GM19372 (cell line): Measurements from ENCODE around the gene SCARB2.
"Not testable (repeated sequence)": the region's sequence is repeated elsewhere in the genome, so short reads cannot be mapped to it uniquely, and the experiment has no call there.

ENCODE experiments used
- ATAC-seq: cut with Tn5 transposase; IDR thresholded peaks from one replicate; pipeline ENCODE4 v1.9.1; 2021; ENCODE audit warnings: mild to moderate bottlenecking, low read depth, moderate library complexity; ENCODE audit not compliant: unreplicated experiment

SCARB2 gene, protein sequence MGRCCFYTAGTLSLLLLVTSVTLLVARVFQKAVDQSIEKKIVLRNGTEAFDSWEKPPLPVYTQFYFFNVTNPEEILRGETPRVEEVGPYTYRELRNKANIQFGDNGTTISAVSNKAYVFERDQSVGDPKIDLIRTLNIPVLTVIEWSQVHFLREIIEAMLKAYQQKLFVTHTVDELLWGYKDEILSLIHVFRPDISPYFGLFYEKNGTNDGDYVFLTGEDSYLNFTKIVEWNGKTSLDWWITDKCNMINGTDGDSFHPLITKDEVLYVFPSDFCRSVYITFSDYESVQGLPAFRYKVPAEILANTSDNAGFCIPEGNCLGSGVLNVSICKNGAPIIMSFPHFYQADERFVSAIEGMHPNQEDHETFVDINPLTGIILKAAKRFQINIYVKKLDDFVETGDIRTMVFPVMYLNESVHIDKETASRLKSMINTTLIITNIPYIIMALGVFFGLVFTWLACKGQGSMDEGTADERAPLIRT

GRCh38 chr4:76213415-76214176 is at the start of gene SCARB2:
SCARB2 (minus strand) TSS chr4:76213824; CDS start chr4:76213543, 281 bp downstream.
- peak; percentile 80 for ATAC-seq

- ATAC-seq: no peak
Observed at GRCh38 chr4:76260571-76260970, 46.9 kb upstream of the SCARB2 start.

DNA sequence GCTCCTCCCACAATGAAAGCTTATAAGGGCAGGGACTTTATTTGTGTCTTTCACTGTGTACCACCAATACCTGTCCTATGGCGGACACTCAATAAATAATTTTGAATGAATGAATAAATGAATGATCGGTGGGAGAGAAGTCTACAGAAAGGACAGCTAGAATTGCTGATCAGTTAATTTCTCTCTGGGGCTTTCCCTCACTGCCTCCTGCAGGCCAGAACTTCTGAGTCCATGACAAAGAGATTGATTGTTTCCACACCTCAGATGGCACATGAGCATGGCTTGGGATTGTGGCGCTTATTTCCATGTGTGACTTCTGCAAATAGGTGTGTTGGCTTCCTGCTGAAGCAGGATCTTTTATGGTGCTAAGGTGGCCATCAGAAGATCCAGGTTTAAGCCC is 44.2 kb upstream of the SCARB2 start:
- no peak for ATAC-seq

- no peak for ATAC-seq
Observed at GRCh38 chr4:76256968-76257367, 43.3 kb upstream of the SCARB2 start.

GRCh38 chr4:76256032-76256431 is 42.4 kb upstream of the SCARB2 start:
- no peak for ATAC-seq

GRCh38 chr4:76253511-76253910 is 39.9 kb upstream of the SCARB2 start:
- no peak for ATAC-seq

DNA sequence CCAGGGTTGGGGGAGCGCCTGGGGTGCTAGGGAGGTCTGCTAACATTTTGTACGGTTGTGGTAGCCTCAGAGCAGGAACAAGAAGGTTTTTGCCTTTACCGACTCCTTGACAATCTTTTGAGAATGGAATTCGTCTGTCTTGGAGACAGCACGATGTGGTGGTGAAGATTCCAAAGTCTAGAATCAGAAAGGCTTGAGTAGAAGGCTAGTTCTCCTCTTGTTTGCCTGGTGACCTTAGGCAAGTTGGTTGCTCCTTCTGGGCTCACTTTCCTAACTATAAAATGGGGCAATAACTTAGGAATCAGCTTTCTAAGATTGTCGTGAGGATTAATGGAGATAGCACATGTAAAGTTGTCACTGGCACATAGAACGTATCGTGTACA is 38.6 kb upstream of the SCARB2 start:
- ATAC-seq: no peak

- no peak for ATAC-seq
Observed at GRCh38 chr4:76251441-76252270, 38.0 kb upstream of the SCARB2 start, which contains the start of gene FAM47E. FAM47E (plus strand) TSS chr4:76251721; CDS start chr4:76251747, 26 bp downstream.

DNA sequence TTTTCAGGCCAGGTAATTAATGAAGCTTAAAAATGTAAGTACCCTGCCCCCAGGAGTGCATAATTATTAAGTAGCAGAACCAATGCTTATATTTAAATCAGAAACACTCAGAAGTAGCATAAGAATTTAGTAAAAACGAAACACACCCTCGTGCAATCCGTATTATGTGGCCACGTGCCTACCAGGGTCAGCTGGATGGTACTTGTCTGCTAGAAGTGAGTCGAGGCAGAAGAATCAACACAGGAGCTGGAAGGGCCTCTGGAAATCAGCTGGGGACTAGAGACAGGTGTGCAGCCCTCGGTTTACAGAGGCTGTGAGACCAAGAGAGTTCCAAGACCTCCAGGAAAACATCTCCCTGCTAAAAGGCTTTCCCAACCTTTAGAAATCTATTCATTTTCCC is 37.3 kb upstream of the SCARB2 start:
- no peak for ATAC-seq

- ATAC-seq: no peak
Observed at GRCh38 chr4:76246852-76247251, 33.2 kb upstream of the SCARB2 start.

- no peak for ATAC-seq
Observed at GRCh38 chr4:76246025-76246424, 32.4 kb upstream of the SCARB2 start.

- ATAC-seq: not testable (repeated sequence)
Observed at GRCh38 chr4:76243877-76244276, 30.3 kb upstream of the SCARB2 start.

- ATAC-seq: no peak
Observed at GRCh38 chr4:76240236-76240635, 26.6 kb upstream of the SCARB2 start.

DNA sequence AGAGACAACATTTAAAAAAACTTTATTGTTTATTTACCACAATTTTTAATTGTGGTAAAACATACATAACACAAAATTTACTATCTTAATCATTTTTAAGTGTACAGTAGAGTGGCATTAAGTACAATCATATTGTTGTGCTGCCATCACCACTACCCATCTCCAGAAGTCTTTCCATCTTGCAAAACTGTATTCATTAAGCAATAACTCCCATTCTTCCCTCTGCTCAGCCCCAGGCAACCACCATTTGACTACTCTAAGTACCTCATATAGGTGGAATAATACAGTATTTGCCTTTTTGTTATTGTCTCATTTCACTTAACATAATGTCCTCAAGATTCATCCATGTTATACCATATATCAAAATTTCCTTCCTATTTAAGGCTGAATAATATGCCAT is 25.1 kb upstream of the SCARB2 start:
- ATAC-seq: no peak

- no peak for ATAC-seq
Observed at GRCh38 chr4:76238236-76238635, 24.6 kb upstream of the SCARB2 start.

GRCh38 chr4:76235915-76236314 is 22.3 kb upstream of the SCARB2 start:
- ATAC-seq: no peak

DNA sequence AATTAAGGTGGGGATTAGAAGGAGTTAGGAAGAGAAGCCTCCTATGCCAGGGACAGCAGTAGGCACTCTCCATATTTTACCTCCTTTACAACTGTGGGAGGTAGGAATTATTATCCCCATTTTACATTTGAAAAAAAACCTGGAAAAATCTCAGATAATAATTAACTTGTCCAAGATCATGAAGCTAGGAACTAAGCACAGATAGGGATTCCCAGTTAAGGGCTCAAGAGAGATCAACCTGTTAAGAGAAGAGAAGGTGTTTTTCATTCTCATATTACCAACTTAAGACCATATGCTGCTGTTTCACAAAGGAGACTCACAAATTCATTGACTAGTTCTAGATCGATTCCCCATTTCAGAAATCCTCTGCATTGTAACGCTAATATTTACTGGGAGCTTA is 21.8 kb upstream of the SCARB2 start:
- ATAC-seq: no peak

DNA sequence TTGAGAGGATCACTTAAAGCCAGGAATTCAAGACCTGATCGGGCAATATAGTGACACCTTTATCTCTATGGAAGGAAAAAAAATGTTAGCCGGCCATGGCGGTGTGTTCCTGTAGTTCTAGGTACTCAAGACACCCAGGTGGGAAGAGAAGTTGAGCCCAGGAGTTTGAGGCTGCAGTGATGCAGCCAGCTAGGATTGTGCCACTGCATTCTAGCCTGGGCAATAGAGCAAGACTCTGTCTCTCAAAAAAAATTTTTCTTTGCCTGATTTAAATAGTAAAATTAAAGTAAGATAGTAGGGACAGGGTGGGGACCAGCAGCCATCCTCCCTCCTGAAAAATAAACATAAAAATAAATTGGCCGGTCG is 21.0 kb upstream of the SCARB2 start:
- ATAC-seq: no peak

DNA sequence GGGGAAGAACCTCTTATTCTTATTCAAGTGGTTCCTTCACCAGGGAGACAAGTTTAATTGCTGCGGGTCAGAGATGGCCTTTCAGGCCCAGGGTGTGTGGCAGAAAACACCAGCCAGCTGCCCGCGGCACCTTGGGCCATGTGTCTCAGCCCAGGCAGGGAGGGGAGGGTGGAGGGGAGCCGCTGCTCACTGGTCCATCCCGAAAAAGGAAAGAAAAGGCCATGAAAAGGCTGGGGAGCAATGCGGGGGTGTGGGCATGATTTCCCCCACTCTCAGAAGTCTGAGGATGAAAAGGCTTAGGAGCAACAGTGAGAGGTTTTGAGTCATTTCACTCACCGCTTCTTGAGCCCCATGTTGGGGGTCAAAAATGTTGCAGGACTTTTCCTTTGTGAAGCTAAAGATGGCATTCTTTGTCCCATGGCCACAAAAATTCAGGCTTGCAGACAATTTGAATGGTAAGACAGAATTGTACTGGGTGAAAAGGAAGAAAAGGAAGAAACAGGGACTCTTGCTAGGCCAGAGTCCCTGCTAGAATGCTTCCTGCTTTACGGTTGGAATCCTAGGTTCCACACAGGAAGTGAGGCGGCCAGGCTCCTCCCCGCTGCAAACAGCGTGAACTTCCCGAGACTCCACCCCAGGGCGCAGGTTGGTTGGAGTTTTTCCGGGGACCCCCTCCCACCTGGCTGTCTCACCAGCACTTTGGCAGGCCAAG is 20.5 kb upstream of the SCARB2 start:
- ATAC-seq: no peak

DNA sequence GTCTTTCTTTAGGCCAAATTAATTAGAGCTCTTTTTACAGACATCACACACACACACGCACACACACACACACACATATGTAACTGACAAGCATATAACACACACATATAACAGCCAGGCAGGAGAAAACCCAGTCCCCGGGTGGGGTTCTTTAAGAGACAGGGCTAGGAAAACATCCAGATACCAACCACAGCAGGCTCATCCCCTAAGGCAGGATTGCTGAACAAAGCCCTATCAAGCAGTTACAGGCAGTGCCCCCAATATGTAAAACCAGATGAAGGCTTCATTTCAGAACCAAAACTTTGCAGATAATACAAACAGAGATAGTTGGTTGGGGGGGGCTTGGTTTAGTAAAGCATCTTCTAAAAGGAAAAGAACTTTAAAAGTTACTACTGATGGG is 19.9 kb upstream of the SCARB2 start:
- ATAC-seq: no peak
